Fibroblast of the conjunctiva (primary cell): ENCODE results near the gene GALNTL6.
"Not testable (repeated sequence)": the region's sequence is repeated elsewhere in the genome, so short reads cannot be mapped to it uniquely, and the experiment has no call there.

Experiments used
- DNase-seq: peaks from one replicate; pipeline ENCODE4 v3.0.0-alpha.2; 2010; ENCODE audit warnings: low read depth

GALNTL6 gene

DNA sequence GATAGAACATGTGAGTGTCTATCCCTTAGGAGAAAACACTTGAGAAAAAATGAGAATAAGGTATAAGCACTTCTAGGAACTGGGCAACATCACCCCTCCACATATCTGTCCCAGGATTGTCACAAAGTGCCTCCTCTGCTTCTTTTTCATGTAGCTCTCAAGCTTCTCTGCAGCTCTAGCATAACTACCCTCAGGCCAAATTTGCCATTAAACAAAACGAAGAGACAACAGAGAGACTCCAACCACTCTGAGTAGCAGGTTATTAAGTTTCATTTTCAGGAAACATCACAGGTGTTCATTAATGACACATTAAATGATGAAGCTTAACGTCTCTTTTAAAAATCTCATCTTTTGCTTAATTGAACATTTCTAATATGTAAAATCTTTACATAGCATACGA lies 580.0 kb downstream of the GALNTL6 start:
- no peak for DNase-seq

DNA sequence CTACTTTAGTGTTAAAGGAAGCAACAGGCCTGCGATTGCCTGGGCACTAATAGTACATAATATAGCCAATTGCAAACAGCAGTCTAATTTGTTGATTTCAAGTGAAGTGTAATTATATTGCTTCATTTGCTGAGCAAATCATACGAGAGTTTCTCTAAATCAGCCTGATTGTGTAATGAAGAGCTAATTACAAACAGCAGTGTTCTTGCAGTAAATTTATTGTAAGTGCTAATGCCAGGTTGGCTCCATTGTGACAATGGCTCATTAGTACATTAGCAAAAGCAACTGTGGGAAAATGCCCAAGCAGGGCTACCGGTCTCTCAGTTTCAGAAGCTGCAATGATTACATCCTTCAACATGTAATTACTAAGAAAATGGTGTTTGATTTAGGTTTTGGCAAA lies 591.5 kb downstream of the GALNTL6 start:
- no peak for DNase-seq

DNA sequence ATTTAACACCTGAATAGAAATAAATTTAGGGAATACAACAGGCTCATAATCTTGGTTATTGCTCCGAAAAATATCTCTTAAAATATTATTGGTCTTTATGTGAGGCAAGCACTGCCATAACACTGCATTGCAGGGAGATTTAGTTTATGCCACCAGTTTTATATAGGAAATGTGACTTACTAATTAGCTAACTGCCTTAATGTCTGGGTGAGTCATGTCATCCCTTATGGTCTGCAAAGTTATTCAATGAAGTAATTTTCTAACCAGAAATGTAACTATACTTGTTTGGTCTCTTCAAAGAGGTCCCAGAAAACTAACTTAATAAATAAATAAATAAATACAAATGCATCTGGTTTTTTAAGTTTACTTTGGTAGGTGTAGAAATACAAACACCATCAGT lies 597.2 kb downstream of the GALNTL6 start:
- DNase-seq: no peak

DNA sequence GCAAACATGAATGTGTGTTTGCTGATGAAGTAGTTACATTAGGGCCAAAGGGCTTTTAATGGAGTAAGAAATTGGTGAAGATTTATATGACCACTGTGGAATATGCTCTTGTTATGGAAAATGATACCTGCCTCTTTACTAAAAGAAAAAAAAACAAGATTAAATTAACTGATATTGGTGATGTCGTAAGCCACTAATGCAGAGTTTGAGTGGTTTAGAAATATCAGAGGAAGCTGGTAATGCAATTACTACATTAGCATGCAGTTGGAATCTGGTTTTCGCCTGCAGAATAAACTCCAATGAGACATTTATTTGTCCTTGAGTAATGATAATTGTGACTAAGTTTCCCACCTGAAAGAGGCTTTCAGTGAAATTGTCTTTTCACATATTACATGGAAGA lies 597.9 kb downstream of the GALNTL6 start:
- no peak for DNase-seq

DNA sequence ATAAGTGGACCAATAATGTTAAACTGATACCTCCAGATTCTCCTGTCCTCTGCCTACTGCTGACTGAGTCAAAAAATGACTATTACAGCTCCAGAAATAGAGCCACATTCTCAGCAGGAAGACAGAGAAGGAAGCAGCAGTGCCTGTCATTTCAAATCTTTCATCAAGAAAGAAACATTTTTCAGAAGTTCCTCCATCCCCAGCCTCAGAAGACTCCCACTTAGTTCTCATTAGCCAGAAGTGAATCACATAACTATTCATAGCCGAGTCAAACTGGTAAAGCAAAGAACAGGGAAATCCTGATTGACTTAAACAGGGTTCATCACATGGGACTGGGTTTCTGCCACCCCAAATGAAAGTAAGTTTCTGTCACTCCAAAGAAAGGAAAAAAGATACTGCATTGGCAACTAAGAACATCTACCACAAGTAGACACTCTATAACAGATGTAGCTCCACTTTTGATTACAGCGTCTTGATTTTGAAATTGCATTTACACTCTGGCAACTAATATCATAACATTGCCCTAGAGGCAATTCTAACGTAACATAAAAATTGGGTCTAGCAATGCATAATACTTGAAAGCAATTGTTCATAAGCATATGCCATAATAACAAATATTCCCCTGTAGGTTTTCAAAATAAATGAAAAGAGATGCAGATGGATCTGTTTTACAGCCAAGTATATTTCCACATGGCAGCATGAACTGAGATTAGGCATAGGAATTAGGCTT lies 599.8 kb downstream of the GALNTL6 start:
- no peak for DNase-seq

DNA sequence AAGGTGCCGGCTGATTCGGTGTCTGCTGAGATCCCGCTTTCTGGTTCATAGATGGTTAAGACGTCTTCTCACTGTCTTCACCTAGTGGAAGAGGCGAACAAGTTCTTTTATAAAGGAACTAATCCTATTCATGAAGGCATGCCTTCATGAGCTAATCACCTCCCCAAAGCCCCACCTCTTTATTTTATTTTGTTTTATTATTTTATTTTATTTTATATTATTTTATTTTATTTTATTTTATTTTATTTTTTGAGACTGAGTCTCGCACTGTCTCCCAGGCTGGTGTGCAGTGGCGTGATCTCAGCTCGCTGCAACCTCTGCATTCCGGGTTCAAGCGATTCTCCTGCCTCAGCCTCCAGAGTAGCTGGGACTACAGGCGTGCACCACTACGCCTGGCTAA lies 615.8 kb downstream of the GALNTL6 start:
- not testable (repeated sequence) for DNase-seq

DNA sequence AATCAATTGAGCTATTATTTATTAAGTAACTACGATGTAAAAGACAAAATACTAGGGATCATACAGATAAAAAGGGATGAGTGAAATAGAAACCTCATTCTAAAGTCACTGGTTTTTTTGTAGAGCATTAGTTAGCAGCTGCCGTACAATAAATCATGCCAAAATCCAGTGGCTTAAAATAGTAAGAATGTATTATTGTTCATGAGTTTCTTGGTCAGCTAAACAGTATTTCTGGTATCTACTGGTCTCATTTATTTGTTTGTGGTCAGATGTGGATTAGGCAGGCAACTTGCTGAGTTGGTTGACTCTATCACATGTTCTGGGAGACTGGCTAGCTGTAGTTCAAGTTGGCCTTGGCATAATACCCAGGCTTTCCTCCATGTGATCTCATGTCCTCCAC lies 667.3 kb downstream of the GALNTL6 start:
- no peak for DNase-seq

DNA sequence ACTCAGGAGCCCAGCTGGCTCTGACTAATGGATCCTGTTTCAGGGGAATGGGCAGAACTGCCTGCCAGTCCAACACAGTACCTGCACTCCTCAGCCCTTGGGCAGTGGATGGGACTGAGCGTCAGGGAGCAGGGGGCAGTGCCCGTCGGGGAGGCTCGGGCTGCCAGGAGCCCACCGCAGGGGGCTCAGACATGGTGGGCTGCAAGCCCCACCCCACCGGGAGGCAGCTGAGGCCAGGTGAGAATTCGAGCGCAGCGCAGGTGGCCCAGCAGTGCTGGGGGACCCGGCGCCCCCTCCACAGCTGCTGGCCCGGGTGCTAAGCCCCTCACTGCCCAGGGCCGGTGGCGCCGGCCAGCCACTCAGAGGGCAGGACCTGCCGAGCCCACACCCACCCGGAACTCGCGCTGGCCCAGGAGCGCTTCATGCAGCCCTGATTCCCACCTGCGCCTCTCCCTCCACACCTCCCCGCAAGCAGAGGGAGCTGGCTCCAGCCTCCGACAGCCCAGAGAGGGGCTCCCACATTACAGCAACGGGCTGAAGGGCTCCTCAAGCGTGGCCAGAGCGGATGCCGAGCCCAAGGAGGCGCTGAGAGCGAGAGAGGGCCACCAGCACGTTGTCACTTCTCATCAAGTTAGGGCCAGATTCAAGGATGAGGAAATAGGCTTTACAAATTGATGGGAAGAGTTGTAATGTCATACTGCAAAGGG lies 668.8 kb downstream of the GALNTL6 start:
- DNase-seq: no peak

DNA sequence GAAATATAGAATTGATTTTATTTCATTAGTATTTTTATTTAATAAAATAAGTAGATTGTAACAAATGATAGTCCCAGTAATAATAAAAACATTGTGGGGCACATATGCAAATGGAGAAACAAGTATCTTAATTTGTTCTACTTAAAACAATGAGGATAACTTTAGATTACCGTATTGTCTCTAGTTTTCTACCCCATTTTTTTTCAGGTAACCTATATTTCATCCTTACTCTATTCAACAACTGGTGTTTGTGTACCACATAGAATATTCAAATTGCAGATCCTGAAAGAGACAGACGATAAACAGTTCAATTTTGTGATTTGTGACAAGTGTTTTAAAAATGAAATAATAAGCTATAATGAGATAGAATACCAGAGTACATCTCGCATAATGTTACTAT lies 671.8 kb downstream of the GALNTL6 start:
- DNase-seq: no peak

DNA sequence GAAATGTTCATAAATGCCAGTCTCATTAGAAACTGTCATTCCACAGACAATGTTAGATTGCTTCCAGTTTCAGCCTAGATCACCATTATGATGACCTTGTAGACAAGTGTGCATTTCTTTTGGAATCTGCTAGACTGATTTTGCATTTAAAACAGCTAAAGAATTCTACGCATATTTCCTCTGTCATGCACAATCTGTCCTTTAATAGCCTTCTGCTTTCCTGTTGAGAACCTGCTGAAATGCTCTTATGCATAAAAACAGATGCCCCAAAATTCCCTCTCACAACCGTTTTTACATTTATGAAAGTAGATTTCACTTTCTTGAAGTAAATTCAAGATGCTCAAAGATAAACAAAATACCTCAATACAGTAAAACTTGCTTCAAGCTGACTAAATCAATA lies 673.3 kb downstream of the GALNTL6 start:
- DNase-seq: no peak

DNA sequence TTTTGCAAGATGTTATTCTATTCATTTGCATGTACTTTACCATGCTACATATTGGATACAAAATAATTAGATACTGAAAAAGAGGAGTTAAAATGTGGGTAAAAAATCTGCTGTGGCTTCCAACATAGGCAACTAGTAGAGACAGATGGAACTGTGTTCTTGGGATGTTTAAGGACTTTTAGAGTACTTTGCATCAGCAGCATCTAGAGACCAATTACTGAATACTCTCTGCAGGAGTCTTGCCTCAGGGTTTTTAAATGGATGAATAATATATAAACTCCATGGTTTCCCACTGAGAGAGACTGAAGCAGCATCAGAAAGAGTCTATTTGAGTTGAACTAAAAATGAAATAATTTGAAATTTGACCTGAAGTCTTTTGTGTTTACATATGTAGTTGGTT lies 676.7 kb downstream of the GALNTL6 start:
- no peak for DNase-seq

DNA sequence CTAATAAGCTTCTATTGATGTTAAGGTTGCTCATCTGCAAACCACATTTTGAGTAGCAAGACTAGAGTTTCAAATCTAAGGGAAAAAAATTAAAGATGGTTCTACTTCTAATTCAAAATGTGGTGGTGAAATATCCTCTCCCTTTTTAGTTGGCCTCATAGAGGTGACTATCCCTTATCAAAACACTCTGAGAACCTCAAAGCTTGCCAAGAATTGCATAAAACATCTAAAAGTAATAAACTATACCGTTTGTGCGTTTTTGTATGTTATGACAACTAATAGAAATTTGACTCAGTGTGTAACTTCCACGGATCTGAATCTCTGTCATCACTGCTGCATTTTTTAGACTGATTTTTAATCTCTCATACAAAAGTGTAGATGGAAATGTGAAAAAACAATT lies 682.6 kb downstream of the GALNTL6 start:
- no peak for DNase-seq

DNA sequence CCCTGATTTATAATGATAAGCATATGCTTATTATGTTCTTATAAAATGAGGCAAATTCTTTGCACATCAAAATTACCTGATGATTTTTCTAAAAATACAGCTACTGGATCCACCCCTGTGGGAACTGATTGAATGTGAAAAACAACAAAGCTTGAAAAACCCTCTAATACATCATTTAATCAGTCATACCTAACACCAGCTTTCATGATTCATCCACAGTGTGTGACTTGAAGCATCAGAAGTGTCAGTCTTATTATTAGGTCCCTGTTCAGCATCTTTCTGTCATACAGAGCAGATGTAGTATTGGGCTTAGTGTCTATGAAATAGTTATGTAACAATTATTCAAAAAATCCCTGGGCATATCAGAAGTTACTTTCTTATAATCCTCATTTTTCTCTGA lies 684.1 kb downstream of the GALNTL6 start:
- no peak for DNase-seq

DNA sequence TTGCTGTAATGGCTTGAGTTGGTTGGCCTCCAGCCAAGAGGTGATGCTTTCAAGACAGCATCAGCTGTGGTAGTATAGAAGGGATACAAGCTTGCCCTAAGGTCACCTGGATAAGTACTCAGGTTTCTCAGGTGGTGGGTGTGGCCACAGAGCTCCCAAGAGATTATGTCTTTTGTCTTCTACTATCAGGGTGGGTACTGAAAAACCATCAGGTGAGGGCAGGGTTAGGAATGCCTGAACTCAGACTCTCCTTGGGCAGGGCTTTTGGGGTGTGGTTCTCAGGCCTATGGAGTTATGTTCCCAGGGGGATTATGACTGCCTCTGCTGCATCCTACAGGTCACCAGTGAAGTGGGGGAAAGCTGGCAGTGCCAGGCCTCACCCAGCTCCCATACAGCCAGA lies 700.8 kb downstream of the GALNTL6 start:
- DNase-seq: no peak

DNA sequence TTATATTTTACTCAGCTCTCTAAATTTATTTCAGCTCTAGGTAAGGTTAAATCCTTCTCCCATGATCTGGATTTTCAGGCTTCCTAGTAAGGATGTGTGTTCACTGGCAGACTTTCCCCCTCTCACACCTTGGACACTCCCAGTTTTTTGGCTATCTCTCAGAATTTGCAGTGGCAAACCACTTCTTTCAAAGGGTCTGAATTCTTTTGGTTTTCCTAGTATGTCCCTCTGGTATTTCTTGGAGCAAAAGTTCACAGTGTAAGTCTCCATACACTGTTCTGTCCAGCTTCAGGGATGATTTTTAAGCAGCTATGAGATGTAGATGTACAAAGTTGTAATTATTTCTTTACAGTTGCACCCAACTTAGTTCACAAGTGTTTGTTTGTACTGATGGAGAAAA lies 701.6 kb downstream of the GALNTL6 start:
- no peak for DNase-seq

DNA sequence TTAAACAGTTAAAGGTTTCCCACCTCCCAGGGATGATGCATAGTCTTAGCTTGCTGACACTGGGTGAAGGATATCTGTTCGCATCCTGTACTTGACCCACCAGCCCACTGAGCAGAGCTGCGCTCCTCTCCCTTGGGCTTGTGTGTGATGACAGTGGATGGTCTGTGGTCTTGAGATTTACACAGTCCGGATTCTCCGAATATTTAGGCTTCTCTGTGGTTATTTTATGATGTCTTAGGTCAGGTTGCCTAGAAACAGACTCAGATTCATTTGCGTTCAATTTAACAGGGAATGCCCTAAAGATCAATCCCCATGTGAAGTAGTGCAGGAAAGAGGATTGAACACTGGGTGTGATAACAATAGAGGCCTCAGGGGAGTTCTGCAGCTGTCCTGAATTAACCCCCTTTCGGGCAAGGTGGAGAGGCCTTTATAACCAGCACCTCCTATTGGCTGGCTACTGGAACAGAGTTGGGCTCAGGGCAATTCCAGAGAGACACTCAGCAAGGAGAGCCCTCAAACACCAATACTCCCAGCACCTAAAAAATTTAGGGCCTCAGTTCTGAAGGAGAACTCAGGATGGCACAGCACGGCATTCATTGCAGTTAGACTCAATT lies 702.2 kb downstream of the GALNTL6 start:
- no peak for DNase-seq

DNA sequence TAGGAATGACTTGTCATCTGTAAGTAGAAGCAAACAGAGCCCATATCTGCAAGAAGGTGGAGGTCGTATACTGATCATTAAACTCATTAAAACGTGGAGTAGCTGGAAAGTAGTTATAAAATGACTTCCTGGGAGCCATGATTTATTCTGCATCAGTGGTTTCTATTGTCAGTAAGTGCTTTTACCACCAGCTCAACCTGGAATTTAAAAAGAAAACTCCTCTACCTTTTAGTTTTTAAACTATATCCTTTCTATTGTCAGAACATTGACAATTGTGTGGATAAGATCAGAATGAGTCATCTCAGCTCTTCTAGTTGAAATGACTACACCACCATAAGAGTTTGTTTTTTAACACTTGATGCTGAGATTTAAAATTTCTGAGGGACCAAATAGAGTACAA lies 704.2 kb downstream of the GALNTL6 start:
- no peak for DNase-seq

DNA sequence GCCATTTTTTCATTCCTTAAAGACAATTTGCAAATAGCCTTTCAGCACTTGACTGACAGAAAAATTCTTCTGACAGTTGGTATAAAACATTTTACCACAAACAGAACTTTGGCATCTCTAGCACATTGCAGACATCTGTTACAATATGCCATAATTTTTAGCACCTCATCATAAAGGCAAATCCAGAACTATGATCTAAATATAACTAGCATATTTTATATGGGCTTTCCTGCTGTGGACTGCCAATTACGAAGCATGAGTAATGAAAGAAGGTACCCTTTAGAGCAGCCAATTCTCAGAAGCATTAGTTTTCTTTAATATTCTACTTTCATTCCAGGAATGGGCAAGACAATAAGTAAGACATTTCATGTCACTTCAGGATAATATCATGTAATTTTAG lies 708.0 kb downstream of the GALNTL6 start:
- no peak for DNase-seq

DNA sequence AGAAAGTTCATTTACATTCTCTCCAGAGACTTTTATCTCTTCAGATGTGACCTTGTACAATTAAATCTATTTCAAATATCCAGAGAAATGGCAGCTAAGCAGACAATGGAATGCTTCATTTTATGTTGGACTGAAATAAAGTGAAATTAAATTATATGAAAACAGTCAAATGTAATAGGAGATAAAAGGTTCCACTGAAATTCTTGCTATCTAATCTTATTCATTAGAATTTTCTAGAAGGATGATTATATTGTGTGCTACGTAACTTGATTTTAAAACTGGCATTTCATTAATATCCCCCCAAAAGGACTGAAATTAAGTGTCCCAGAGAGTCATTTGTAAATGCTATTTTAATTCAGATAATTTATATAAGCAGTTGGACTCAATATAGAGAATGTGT lies 708.5 kb downstream of the GALNTL6 start:
- no peak for DNase-seq

DNA sequence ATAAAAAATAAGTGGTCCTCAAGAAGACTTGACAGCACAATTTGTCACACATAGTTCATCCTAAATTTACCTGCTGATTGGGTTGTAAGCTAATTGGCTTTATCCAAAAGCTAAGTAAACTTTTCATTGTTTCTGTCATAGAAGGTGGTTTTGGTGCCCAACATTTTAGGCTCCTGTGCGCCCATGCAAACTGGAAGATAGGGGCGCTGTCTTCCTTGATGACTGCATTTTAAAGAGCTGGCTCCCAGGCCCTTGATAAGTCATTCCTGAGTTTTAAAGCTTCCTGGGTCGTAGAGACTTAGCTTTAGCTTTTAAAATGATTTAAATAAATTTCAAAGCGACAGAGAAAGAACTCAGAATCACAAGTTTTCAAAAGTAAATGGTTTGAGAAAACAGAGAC lies 730.0 kb downstream of the GALNTL6 start:
- no peak for DNase-seq

DNA sequence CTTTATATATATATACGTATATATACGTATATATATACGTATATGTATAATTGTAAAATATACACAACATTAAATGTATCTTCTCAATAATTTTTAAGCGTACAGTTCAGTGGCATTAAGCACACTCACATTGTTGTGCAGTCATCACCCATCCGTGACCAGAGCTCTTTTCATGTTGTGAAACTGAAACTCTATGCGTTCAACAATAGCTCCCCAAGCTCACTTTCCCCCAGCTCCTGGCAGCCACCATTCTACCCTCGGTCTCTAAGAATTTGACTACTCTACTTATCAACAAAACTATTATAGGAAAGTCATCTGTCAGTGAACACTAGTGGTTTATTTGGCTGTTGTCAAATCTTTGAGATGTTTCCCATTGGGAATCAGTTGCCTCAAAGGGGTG lies 733.6 kb downstream of the GALNTL6 start:
- DNase-seq: no peak

DNA sequence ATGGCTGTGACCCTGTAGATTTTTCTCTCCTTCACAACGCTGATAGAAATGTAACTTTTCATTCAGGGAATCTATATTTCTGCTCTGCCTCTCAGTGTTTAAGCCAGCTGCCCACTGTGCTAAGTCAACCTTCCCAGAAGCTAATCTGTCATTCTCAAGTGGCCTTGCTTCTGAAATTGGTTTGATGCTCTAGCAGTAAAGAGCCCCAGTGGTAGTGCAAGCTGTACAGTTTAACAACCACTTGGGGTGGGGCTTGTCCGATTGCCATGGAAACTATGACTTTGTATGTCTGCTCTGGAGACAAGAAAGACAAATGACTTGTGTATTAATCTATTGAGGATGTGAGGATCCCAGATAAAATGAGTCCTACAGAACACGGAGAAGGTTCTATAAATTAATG lies 734.5 kb downstream of the GALNTL6 start:
- no peak for DNase-seq

DNA sequence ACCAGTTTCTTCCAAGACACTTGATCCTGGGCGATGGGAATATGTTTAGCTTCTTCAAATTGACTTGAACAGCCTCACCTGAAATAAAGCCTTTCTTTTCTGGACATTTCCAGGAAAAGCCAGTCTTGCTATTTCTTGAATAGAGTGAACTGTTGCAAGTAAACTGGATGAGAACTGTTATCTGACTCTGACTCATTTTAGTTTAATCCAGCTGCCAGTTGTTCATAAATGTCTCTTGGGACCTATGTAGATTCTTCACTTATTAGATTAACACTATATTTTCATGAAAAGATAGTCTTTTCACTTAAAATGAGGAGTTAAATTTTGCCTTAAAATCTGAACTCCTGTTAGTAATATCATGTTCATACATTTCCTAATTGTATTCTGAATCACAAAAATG lies 740.0 kb downstream of the GALNTL6 start:
- DNase-seq: no peak

DNA sequence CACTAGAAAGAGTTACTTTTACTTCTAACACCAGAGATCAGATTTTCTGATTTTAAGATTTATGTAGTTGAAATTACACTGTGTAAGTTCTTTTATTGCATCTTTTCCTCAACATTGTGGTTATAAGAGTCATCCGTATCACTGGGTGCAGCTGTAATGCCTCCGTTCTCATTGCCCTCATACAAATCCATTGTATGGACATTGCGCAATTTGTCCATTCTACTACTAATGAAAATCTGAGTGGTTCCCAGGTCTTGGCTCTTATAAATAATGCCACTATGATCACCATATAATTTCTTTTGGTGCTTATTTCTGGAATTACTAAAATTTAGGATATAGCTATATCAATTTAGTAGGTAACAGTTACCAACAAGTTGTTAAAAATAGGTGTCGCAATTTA lies 741.4 kb downstream of the GALNTL6 start:
- no peak for DNase-seq
